Fibroblast of villous mesenchyme (primary cell): Measurements from ENCODE around the gene STARD4. TPM values are rescaled to one million over a fixed set of nuclear protein-coding genes. Genes with fewer than 3 reads are reported as not detected.

Experiments
- DNase-seq: peaks from one replicate; pipeline ENCODE4 v3.0.0-alpha.2; 2010; ENCODE audit warnings: low read depth
- H3K4me3 ChIP-seq: 2 replicates; pipeline ENCODE4 v1.5.1; 2011; ENCODE audit warnings: low read depth, mild to moderate bottlenecking, low read length
- total RNA-seq: library from RNA; depleted of rRNA; stranded (reverse); fragments of >200 nt; gene quantifications from 2 replicates; pipeline ENCODE4 v1.2.3, GENCODE V29; 2012
- TF ChIP-seq, protein P1 (sequence below): IDR thresholded peaks from 2 replicates; pipeline ENCODE4 v1.5.1; 2012; ENCODE audit warnings: low read depth, mild to moderate bottlenecking, low read length; ENCODE audit not compliant: insufficient read depth

Gene STARD4
- total RNA-seq, 1 donor = 147 TPM

DNA sequence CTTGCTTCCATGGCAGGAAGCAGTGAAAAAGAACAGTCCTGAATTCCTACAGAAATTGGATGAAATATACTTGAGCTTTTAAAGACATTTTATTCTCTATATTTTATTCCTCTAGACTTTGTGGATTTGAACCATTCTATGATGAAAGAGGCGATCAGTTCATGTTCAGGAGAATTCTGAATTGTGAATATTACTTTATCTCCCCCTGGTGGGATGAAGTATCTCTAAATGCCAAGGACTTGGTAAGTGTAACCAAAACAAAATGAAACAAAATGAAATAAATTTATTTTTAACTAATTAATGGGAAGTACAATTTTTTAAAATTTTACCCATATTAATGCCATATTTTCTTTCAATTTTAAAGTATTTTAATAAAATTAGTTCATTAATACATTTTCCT is 34.1 kb downstream of the STARD4 start:
- no peak for DNase-seq
- no peak overlapping the region for H3K4me3 ChIP-seq
- TF ChIP-seq, protein P1, sequence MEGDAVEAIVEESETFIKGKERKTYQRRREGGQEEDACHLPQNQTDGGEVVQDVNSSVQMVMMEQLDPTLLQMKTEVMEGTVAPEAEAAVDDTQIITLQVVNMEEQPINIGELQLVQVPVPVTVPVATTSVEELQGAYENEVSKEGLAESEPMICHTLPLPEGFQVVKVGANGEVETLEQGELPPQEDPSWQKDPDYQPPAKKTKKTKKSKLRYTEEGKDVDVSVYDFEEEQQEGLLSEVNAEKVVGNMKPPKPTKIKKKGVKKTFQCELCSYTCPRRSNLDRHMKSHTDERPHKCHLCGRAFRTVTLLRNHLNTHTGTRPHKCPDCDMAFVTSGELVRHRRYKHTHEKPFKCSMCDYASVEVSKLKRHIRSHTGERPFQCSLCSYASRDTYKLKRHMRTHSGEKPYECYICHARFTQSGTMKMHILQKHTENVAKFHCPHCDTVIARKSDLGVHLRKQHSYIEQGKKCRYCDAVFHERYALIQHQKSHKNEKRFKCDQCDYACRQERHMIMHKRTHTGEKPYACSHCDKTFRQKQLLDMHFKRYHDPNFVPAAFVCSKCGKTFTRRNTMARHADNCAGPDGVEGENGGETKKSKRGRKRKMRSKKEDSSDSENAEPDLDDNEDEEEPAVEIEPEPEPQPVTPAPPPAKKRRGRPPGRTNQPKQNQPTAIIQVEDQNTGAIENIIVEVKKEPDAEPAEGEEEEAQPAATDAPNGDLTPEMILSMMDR = peak; percentile 20

DNA sequence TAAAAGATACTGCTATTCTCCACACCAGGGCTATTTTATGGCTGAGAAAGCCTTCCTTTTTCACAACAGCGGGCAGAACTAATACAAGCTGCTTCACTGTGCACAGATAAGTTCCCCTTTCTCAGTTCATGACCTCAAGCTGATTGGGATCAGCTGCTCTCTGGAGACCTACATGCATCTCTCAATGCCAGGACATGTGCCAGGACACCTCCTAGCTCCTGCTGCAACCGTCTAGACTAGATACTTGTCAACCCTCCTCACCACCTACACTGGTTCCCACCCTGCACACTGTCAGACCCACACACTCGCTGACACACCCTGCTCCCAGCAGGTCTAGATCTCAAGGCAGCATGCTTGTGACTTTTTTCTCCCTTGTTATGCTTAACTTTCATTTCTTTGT is 39.8 kb downstream of the STARD4 start:
- no peak overlapping the region for H3K4me3 ChIP-seq
- DNase-seq = no peak
- TF ChIP-seq, protein P1 = no peak

DNA sequence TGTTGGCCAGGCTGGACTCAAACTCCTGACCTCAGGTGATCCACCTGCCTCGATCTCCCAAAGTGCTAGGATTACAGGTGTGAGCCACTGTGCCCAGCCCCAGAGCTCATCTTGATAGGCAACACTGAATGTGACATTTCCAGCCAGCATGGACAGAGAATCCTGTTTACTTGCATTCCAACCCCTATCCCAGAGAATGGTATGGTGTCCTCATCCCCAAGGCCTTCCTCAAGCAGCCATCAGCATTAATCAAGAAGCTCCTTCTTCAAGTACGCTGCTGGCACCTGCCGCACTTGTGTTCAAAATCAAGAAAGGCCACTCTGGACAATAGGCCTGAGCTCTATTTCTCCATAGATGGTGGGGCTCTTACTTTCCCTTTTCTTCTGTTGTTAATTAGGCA is 40.2 kb downstream of the STARD4 start:
- no peak overlapping the region for H3K4me3 ChIP-seq
- DNase-seq = no peak
- TF ChIP-seq, protein P1 = no peak

DNA sequence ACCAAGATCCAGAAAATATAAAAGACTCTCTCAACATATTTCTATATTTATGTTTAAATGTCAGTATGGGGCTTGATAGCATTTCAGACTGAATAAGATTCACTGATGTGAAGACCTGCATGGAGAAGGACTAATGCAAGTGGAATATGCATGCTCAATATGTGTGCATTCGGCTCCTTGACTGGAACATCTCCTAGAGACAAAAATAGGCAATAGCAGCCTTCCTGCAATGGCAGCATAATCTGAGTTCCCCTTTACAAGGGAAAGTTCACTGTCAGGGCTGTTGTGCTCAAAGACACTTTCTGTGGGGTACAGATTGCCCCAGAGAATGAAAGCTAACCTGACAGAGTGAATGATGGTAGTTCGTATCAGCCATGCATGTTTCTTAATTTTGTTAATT is 42.4 kb downstream of the STARD4 start:
- TF ChIP-seq, protein P1 = peak; percentile 12
- no peak for DNase-seq
- no peak overlapping the region for H3K4me3 ChIP-seq

DNA sequence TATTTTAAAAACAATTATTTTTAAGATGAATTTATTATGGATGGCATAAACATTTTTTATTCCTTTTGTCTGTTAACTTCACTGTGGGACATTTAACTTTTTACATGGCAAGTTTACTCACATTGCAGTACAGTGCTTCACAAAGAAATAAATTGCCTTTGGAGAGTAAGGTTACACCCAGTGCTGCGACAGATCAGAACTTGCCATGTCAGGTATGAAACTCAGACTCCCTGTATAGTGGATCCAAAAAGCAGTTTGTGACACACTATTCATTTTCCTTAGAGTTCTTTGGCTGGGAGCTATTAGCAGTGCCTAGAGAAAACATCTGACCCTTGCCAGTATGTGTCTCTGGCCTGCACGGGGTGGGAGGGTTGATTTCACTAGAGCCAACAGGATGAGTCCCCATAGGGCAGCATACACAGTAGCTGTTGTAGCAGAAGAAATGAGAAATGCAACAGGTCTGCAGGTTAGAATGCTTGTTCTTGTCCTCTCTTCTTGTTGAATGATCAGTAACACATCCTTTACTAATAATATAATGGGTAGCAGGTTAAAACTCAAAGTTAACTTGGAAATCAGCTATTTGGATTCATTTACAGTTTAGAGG is 42.9 kb downstream of the STARD4 start:
- TF ChIP-seq, protein P1 = no peak
- no peak overlapping the region for H3K4me3 ChIP-seq
- DNase-seq = no peak

DNA sequence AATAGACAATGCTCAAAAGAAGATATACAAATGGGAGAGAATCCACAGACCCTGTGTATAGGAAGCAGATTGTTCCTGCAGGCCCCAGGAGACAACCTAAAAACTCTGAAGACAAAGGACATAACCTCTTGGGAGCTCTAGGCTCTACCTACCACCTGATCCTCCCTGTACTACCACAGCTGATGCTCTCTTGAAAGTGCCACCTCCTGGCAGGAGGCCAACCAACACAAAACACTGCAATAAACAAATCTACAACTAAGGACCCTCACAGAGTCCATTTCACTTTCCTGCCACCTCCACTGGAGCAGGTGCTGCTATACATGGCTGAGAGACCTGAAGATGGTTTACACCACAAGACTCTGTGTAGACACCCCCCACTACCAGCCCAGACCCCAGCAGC is 49.0 kb downstream of the STARD4 start:
- no peak overlapping the region for H3K4me3 ChIP-seq
- TF ChIP-seq, protein P1 = no peak
- no peak for DNase-seq

DNA sequence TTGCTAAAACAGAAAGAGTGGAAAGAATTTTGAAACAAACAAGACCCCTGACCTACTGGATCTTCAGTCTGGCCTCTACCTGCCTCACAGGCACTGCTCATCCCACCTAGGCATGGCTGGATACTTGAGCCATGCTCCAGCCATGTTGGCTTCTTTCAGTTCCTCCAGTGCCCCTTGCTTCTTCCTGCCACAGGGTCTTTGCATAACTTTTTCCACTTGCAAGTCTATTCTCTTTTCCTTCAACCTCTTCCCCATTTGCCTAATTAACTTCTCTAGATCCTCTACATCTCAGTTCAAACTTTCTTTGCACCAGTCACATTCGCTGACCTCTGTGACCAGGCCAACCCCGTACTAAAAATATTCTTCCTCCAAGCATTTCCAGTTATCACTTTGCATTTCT is 50.4 kb downstream of the STARD4 start:
- no peak for DNase-seq
- TF ChIP-seq, protein P1 = no peak
- H3K4me3 ChIP-seq = no peak overlapping the region
